HepG2 (cell line): ENCODE data around the gene ENHO.

Source experiments
- FOXK1 ChIP-seq: sonication (generic); formaldehyde crosslinking; IDR thresholded peaks from 2 replicates; pipeline ENCODE4 v1.4.0; 2020; ENCODE audit warnings: low read depth, missing genetic modification reagents, borderline replicate concordance
- FOXP4 ChIP-seq: sonication (generic); formaldehyde crosslinking; IDR thresholded peaks from 2 replicates; pipeline ENCODE4 v1.4.0; 2020; ENCODE audit warnings: missing genetic modification reagents
- SIN3A ChIP-seq: IDR thresholded peaks from 2 replicates; pipeline ENCODE4 v1.6.1; 2011; ENCODE audit warnings: low read depth, mild to moderate bottlenecking, control low read depth, low read length, borderline replicate concordance
- USF2 ChIP-seq, 2 experiments: sonication (generic) in 1 of 2; formaldehyde crosslinking in 1 of 2; IDR thresholded peaks; 2 replicates each; pipeline versions ENCODE4 v1.5.1 to v1.6.1; 2011 to 2020; ENCODE audit warnings: borderline replicate concordance in 1 of 2, low read depth in 1 of 2, low read length in 1 of 2, mild to moderate bottlenecking in 1 of 2, missing genetic modification reagents in 1 of 2, moderate library complexity in 1 of 2
- ZNF280D ChIP-seq: sonication (generic); formaldehyde crosslinking; IDR thresholded peaks from 2 replicates; pipeline ENCODE4 v1.5.1; 2020; ENCODE audit warnings: mild to moderate bottlenecking, missing genetic modification reagents

GRCh38 chr9:34499076-34499475 lies 23.7 kb downstream of the ENHO start:
- TF ChIP-seq USF2 (IDR thresholded peaks at IDR 0.05; ENCODE audit: low read depth, low read length): no peak
- no peak for TF ChIP-seq USF2 (CRISPR knock-in tag; IDR thresholded peaks at IDR 0.05; ENCODE audit: borderline replicate concordance)
- TF ChIP-seq SIN3A: no peak
- no peak for TF ChIP-seq FOXK1
- TF ChIP-seq ZNF280D: no peak
- TF ChIP-seq FOXP4 (CRISPR knock-in tag): no peak
